NCI-H1694 (cell line): ENCODE results near the gene NFAT5.

Experiments used
- DNase-seq: peaks from one replicate; lab custom pipeline; 2025; lab: John Stamatoyannopoulos, UW

Gene NFAT5

GRCh38 chr16:69741519-69741918 lies 175.8 kb downstream of the NFAT5 start:
- DNase-seq = no peak

GRCh38 chr16:69741951-69742904 lies 176.5 kb downstream of the NFAT5 start:
- no peak for DNase-seq

- DNase-seq = no peak
These were observed 178.8 kb downstream of the NFAT5 start for GRCh38 chr16:69744363-69745231.

- no peak for DNase-seq
These were observed 179.5 kb downstream of the NFAT5 start for GRCh38 chr16:69745232-69745612.

GRCh38 chr16:69745959-69746358 lies 180.2 kb downstream of the NFAT5 start:
- DNase-seq = no peak

GRCh38 chr16:69747115-69747514 lies 181.3 kb downstream of the NFAT5 start:
- DNase-seq = no peak

- DNase-seq = no peak
These were observed 183.1 kb downstream of the NFAT5 start for GRCh38 chr16:69748694-69749345.

- no peak for DNase-seq
These were observed 188.3 kb downstream of the NFAT5 start for GRCh38 chr16:69754143-69754468.
